H1 (cell line): ENCODE measurements around the gene LTA4H. TPM values are rescaled to one million over a fixed set of nuclear protein-coding genes. Genes with fewer than 3 reads are reported as not detected.

Experiments
- ATF2 ChIP-seq: IDR thresholded peaks from 2 replicates; pipeline ENCODE4 v1.6.1; 2012; ENCODE audit warnings: low read length, inconsistent platforms
- CHD7 ChIP-seq: fragments of 300-600 bp; sonication (generic); IDR thresholded peaks from 2 replicates; pipeline ENCODE4 v1.7.1; 2012; ENCODE audit warnings: low read length, moderate library complexity, mild to moderate bottlenecking, inconsistent platforms; ENCODE audit not compliant: insufficient replicate concordance
- NANOG ChIP-seq: IDR thresholded peaks from 2 replicates; pipeline ENCODE4 v1.6.1; 2011; ENCODE audit warnings: low read length, low read depth, mild to moderate bottlenecking, inconsistent platforms; ENCODE audit not compliant: insufficient read depth, poor library complexity, severe bottlenecking
- RBBP5 ChIP-seq: IDR thresholded peaks from 2 replicates; pipeline ENCODE4 v1.7.1; 2012; ENCODE audit warnings: low read depth, mild to moderate bottlenecking, inconsistent platforms, low read length, moderate library complexity, borderline replicate concordance
- polyA plus RNA-seq, 7 experiments: library from polyadenylated mRNA; depleted of rRNA in 3 of 7; stranded (reverse) in 5 of 7; unstranded in 2 of 7; fragments of >200 nt in 5 of 7; fragments of 200-250 nt in 2 of 7; gene quantifications; 1 replicate in 5 of 7; 2 replicates in 1 of 7; 4 replicates in 1 of 7; pipeline versions ENCODE4 v1.2.1 to v1.2.3, GENCODE V29; 2011 to 2013; ENCODE audit warnings: missing spikeins in 2 of 7, mixed read lengths in 2 of 7
- total RNA-seq: library from RNA; stranded (reverse); fragmentation: NEBNext Ultra II Directional; extraction: Animal tissue kit (Norgen Biotek cat#: 25700); gene quantifications from 2 replicates; pipeline ENCODE4 v1.2.1, GENCODE V29; 2021

Gene LTA4H
- total and polyA plus RNA-seq, 2 of the 8 experiments (the other 6 are each of a cell fraction or from before 2014, with no cell fraction given): 106 to 167 TPM

DNA sequence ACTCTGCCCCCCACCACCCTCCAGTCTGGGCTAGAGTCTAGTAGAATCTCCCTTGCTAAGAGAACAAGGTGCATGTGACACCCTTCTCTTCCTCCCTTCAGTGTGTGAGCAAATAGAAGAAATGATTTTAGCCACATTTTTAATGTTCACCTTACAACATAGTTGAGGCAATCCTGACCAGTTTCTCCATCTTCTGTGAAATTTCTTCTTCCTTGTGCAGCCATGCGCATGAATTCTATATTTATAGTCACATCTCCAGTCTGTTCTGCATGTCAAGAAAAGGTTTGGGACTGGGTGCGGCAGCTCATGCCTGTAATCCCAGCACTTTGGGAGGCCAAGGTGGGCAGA is 9.5 kb upstream of the LTA4H start (continued):
- TF ChIP-seq ATF2 (no peak), RBBP5 (no peak), CHD7 (no peak), NANOG (no peak)
